GM12875 (cell line): ENCODE measurements around the gene CAMK2D.

Experiments
- H3K4me3 ChIP-seq: one replicate; pipeline ENCODE4 v1.5.1; 2011; ENCODE audit warnings: low read depth, low read length, control low read depth
- TF ChIP-seq, protein P1 (sequence below): IDR thresholded peaks from 2 replicates; pipeline ENCODE4 v1.5.1; 2011; ENCODE audit warnings: low read depth, mild to moderate bottlenecking, control low read depth, inconsistent platforms, low read length, moderate library complexity, borderline replicate concordance; ENCODE audit not compliant: insufficient read depth

Gene CAMK2D

DNA sequence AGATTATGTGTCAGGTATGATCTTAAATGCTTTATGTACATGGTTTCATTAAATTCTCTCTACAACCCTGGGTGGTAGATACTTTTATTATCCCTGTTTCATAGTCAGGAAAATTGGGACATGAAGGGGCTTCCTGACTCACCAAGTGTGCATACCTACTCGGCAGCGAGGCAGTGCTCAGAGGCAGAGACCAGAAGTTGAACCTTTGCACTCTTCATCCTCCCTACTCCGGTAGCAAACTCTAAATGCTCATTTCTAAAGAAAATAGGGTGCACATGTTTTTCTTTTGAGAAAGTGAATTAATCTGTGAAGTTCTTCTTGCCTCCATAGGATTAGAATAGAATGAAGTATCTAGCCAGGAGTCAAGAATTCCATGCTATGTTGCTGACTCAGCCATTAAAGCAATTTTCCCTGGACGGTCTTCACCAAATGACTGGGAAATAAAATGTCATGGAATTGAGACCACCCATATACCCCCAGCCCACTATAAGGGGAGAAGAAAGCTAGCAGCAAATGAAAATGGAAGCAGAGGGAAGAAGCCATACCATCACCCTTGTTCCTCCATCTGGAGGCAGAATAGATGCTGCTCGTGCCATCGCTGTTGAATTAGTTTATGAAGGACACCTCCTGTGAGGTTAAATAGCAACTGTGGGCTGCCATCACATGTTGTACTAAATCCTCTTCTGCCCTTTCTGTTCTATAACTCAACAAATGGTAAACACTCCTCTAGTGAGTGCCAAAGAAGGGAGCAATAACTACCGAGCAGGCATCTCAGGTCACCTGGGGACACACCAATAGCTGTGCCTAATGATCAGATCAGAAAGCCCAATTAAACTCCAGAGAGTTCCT lies 355.4 kb downstream of the CAMK2D start:
- H3K4me3 ChIP-seq, result no peak overlapping the region
- TF ChIP-seq, protein P1, sequence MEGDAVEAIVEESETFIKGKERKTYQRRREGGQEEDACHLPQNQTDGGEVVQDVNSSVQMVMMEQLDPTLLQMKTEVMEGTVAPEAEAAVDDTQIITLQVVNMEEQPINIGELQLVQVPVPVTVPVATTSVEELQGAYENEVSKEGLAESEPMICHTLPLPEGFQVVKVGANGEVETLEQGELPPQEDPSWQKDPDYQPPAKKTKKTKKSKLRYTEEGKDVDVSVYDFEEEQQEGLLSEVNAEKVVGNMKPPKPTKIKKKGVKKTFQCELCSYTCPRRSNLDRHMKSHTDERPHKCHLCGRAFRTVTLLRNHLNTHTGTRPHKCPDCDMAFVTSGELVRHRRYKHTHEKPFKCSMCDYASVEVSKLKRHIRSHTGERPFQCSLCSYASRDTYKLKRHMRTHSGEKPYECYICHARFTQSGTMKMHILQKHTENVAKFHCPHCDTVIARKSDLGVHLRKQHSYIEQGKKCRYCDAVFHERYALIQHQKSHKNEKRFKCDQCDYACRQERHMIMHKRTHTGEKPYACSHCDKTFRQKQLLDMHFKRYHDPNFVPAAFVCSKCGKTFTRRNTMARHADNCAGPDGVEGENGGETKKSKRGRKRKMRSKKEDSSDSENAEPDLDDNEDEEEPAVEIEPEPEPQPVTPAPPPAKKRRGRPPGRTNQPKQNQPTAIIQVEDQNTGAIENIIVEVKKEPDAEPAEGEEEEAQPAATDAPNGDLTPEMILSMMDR, result no peak

DNA sequence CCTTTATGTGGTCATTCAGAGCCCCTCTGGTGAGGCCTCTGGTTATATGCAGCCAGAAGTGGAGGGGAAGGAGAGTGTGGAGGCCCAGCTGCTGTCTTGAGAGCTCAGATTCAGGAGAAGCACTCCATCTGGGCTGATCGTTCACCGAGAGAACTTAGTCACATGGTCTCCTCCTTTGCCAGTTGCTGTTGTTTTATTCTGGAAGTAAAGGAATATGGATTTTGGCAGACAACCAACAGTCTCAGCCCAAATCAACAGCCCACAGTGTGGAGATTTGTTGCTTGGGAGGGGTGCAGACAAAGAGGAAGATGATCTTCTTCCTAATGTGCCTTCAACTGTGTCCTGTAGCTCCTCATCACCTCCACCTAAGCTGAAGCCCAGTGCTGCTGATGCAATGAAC lies 356.7 kb downstream of the CAMK2D start:
- TF ChIP-seq, protein P1, result no peak
- no peak overlapping the region for H3K4me3 ChIP-seq

DNA sequence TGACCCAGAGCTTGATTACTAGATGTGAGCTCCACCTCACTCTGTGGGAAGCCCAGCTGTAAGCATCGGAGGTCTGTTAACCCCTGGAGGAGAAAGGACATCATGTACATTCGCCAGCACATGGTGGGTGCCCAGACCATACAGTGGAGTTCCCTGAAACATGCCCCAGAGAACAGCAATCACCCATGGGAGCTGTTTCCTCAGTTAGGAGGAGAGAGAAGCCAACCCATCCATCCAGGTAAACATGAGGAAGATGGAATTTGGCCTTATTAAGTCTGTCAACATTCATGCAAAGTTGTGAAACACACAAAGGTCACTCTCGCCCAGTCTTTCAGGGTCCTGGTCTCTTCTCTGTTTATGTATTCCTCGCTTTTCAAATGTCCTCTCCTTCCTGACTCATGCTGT lies 357.4 kb downstream of the CAMK2D start:
- no peak overlapping the region for H3K4me3 ChIP-seq
- TF ChIP-seq, protein P1, result no peak
